ENCODE measurements around the gene RANBP3L.

Gene RANBP3L

DNA sequence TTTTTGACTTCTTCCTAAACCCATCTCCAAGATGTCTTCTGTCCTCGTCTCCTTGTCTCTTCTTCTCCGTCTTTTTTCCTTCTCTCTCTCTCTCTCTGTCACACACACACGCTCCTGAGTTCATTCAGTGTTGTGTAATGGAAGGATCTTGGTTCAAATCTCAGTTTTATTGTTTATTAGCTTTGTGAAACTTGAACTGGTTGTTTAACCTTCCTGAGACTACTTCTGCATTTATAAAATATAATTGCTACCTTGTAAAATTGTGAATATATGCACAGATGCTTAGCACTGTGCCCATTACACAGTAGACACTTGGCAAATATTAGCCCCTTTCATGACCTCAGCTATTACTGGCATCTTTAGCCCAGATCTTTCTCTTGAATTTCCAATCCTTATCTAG, 57.6 kb downstream of the RANBP3L start:
- DNase-seq, result no peak

DNA sequence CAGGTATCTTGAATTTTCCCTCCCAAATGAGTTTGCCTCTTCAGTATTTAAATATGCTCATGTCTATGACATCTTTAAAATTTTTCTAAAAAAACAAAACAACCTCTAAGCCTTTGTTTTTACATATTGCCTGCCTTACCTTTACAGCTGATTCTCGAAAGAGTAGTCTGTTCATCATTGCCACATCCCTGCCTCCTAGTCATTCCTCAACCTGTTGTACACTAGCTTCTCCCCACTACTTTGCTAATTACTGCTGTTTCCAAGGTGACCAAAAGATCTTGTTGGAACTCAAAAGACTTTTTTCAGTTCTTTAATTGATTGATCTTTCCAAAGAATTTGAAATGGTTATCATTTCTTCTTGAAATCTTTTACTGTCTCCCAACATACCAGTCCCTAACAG, 58.0 kb downstream of the RANBP3L start:
- DNase-seq, result no peak

DNA sequence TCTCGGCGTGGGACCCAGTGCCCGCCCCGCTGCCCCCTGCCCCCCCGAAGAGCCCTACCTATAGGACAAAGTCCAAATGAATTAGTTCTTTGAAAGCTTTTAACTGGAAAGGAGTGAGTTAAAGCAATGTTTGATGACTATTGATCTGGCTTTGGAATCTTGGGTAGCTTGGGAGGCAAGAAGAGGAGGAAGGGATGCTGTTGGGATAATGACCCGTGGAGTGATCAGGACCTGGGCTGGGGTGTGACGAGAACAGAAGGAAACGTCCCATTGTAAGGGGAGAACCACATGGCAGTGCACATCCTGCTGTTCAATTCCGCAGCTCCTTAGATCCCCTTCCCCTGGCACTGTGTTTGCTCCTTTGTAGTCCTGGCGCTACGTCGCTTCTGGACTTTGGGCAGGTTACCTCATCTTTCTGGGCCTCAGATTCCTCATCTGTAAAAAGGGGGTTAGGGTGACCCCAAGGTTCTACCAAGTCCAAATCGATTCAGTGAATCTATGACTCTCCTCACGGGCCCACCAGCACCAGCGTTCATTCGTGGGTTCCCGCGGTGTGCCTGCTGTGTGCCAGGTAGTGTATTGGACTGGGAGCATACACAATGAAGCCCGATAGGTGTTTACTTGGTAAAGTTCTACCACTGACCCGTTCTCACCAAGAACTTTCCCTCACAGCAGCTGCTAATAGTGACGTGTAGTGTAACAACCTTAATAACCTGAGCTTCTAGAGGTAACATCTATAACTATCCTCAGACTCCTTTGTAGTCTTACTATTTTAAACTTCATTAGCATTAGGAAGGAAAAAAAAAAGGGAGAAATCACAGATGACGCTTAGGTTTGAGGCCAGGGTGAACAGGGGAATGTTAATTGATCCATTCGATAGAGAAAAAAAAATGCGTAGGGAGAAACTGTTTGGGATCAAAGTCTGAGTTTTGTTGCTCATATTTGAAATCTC, 58.9 kb downstream of the RANBP3L start:
- DNase-seq, result peak in 9 of 51 donors; percentile 4 to 66 (median 25)

DNA sequence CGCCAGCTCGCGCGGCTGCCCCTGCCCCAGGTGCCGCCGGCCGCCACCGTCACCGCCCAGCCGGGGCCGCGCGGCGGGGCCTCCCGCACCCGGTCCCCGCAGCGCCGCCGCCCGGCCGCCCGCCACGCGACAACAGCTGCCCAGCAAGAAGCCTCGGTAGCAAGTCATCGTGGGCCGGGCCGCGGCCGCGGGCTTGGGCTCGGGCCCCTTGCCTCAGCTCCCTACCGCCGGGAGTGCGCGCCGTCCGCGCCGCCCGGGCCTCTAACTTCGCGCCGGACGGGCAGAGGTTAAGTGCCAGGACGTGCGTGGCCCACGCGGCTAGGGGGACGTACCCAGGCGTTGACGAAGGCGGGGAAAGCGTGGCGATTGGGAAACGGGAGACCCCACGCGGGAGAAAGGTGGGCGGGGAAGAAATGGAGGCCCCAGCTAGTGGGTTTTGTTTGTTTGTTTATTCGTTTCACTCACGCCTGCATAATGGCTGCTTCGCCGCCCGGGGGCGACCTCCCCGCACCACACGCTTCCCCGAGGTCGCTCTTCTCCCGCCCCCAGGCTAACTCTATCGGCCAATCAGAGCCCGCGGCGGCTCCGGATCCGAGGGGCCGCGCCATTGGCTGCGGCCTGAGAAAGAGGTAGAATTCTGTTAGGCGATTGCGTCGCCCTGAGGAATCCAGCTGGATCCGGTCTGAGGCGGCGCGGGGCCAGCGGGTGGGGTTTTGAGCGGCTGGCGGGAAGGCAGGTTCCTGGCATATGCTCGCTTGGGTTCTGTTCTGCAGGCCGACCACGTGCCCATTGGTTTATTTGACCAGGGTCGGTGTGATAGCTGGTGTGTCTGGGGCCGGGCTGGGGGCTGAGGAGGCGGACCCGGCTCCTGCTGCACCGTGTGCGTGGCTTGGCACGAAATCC, 59.8 kb downstream of the RANBP3L start, which contains the start of gene NADK2:
NADK2 (minus strand) TSS at position 295 of the 903 bp plus-strand sequence; CDS start at position 168, 127 bp downstream.
- DNase-seq, result peak; percentile 83 to 100 (median 98)

DNA sequence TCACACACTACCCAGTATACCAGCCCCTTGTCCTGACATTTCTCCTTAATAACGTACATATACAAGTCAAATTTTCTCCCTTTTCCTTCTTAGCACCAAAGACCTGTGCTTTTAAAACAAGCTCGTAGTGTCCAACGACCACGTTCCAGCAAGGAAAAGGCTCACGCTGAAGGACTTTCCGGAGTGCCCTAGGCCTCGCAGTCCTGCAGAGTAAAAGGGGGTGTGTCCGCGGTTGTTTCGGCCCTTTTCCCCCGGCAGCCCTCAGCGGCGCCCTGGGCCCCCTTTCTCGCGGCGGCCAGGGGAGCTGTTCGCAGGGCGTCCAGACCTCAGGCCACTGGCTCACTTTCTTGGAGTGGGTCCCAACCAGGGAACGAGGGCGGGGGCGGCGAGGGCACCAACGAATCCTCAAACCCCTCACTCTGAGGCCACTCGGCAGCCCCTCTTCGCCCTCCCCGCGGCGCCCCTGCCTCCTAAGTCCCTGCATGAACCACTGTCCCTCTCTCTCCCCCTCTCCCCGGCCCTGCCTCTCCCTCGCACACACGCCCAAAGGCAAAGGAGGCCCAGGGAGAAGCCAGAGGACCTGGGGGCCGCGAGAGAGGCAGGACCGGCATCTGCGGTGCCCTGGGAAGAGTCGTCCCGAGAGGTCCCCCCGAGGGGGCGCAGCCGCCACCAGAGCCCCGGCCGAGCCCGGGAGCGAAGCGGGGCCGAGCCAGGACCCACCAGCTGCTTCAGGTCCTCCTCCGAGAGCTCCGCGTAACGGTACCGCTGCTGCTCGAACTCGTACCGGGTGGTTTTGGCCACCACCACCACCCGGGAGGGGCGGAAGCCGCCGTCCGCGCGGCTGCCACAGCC, 60.7 kb downstream of the RANBP3L start:
- DNase-seq, result peak in 47 of 51 donors; percentile 14 to 84 (median 64)

DNA sequence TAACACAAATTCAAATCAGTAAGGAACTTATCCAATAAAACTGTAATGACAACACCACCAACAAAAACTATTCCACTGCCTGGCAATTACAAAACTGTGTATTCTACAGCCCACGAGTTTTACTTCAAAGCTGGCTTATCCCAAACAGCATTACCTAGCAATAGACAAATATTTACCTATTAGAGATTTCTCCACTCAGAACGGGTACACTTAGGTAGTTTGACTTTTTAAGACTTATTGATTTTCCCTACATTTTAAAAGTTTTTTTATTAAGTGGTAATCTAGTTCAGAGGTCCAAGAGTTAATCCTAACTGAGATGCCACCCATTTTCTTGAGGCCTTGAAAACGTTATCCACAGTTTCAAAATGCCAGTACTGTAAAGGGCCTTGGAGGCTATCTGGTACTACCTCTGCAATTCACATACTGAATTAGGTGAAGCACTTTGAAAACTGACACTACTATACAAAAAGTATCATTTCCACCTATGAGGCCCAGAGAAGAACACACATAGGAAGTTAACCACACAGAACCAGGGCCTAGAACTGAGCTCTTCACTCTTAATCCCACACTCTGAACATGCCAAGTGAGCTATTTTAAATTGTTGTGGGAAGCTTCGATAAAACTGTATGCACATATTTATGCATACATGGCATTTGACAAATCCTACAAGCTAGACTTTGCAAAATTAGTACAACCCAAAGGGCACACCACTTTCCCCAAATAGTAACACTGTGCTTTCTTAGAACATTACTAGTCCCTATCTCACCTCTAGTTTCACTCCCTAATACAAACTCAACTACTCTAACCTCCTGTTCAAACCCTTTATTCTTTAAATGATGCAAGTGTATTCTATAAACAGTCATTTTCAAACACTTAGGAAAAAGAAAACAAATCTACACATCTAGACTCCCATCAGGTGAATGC, 62.1 kb downstream of the RANBP3L start:
- peak in 1 of 51 donors; percentile 51 for DNase-seq

DNA sequence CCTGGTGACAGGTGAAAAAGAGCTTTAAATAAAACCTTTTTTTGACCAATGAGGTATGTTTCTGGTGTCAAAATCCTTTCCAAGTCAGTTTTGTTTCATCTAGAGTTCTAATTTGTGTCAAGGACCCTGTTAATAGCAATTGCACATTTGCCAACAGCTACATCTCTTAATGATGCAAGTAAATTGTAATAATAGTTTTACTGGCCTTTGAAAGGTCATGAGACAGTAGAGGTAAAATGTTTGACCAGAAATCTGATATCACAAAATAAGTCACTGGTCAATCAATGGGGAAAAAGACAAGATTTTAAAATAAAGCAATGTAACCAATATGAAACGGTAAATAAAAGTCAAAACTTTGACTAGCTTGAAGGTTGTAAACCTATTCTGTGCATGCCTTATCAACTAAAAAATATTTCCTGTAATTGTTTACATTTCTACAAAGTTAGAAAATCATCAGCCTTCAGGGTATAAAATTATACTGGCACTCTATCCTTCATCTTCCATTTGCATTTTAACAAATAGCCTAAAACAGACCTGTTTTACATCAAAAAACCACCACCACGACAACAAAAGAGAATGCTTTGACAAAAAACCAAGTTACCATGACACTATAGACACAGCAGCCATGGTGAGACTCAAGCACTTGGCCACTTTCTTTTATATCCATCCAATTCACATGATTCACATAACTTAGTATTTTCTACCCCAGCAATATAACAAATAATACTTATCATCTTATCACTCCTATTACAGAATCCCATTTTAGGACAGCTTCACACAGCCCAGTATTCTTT, 63.0 kb downstream of the RANBP3L start:
- DNase-seq, result peak in 2 of 51 donors; percentile 1 to 19

DNA sequence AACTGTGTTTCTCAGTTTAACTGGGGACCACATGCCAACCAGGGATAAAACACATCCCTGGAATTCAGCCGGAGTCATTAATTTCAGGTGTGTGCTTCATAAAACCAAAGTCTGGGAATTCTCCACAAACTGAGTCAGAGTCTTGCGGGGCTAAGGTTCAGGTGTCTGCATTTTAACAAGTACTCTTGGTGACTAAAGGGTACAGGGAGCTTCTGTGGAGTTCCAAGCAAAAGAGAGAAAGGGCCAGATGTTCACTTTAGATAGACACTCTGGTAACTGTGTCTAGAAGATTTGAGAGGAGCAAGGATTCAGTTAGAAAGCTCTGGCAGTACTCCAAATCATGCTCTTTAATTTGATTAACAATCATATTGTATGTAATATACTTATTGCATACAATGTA, 64.0 kb downstream of the RANBP3L start:
- no peak for DNase-seq

DNA sequence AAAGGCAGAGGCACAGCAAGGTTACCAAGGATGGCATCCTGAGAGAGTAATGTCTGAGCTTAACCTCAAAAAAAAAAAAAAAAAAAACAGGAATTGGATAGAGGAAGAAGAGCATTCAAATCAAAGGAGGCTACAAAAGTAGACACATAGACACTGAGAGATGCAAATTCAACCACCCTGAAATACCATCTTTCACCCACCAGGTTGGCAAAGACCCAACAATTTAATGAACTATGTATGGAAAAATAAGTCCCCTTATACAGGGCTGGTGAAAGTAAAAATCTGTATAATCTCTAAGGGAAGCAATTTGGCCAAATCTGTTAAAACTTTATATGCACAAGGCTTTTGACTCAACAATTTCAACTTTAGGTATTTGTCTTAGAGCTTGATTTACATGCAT, 64.9 kb downstream of the RANBP3L start:
- no peak for DNase-seq

DNA sequence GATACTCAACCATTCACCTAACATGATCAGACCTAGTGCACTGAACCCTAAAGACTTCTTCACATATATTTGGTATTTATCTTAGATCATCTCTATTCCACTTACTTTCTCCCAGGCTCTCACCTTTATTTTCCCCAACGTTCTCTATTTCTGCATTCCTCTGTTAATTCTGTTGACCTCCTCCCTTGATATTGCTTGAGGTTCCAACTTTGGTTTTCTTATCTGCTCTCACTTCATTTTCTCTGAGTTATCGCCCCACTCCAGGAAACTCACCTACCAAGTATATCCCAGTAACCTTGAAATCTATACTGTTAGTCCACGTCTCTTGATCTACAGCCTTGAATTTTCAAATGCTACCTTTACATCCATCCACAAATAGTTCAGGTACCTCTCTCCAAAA, 69.2 kb downstream of the RANBP3L start:
- DNase-seq, result no peak

DNA sequence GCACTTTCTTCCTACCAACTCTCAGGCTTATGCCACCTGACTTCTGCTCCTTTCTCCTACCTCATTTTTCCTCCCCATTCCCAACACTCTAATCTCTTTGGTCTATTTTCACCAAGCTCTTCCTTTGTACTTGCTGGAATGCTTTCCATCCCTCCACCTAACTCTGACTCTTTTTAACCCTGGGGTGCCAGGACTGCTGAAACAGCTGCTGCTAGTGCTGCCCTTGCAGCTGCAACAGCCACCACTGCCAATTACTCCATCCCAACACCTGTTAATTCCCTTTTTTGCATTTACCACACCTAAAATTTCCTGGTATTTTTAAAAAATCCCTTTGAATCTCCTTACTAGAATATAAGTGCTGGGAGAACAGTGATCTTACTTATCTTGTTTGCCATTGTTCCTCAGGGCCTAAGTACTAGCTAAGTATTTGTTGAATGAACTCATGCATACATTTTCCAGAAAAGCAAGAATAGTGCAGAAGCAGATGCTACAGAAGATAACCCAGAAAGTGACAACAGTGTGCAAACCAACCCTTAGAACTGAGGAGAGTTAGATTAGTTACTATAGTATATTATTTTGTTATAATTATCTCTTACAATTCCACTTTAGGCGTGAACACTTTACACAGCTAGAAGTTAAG, 71.4 kb downstream of the RANBP3L start:
- DNase-seq, result no peak

DNA sequence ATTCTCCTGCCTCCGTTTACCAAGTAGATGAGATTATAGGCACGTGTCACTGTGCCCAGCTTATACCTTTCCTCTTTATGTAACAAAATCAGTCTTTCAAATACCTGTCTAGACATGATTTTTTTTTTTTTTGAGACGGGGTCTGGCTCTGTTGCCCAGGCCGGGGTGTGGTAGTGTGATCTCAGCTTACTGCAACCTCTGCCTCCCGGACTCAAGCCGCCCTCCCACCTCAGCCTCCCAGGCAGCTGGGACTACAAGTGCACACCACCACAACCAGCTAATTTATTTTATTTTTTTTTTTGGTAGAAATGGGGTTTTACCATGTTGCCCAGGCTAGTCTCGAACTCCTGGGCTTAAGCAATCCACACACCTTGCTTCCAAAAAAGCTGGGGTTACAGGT, 73.2 kb downstream of the RANBP3L start:
- DNase-seq, result no peak

DNA sequence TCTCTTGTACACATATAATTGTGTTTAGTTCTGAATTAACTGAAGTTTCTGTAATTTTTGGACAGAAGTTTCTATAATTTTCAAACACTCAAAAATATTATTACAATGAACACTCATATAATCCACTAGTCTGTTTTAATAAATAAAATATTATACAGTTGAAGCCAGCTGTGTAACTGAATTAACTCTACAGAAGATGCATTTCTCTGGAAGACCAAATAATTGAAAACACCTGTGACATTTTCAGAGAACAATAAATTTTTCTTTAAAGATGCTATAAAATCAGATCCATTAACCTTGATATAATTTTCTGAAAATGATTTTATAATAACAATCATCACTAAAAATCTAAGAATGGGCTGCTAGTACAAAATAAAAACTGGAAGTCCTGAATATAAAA, 74.7 kb downstream of the RANBP3L start:
- no peak for DNase-seq

DNA sequence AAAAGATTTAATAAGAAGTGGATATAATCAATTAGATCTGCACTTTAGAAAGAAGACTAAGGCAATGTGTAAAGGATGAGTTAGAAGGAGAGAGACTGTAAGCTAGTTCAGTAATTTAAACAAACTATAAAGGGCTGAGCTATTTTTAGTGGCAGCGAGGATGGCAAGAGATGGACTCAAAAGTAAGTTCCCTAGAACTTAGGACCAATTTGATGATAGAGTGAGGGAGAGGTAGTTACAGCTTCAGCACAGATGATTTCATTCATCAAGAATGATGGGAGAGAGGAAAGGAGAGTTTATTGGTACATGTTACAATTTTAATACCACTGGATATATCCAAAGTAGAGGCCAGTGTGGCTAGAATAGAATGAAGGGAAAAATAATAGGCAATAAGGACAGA, 79.1 kb downstream of the RANBP3L start:
- no peak for DNase-seq

DNA sequence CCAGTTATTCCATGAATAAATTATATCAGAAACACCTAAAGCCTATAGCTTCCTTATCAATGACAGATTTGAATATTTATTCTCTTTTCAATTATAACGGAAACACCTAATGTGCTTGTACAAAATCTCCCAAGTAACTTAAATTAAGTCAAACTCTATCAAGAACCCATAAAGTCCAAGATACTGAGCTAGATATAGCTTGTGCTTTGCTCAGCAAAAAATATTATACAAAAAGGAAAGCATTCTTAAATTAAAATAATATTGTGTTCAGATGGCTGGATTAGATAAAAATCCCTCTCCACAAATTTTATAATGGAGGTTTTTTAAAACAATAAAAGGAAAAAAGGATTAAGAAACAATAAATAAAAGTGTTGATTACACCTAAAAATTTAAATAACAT, 83.7 kb downstream of the RANBP3L start:
- no peak for DNase-seq

DNA sequence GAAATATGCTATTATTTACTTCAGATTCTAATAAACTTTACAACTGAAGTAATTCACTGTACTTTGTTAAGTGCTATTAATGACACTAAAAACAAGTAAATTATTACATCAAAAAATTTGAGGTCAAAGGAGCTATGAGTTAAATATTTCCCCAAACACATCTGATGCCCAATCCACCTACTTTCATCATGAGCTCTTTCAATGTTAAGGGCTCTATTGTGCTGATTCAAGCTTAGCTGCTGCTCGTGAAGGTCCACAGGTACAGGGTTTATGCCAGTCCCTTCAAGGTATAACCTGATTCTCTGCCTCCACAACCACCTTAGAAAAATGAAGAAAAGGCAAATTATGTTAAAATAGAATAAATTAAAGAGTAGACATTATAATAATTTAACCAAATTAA, 84.1 kb downstream of the RANBP3L start:
- no peak for DNase-seq

DNA sequence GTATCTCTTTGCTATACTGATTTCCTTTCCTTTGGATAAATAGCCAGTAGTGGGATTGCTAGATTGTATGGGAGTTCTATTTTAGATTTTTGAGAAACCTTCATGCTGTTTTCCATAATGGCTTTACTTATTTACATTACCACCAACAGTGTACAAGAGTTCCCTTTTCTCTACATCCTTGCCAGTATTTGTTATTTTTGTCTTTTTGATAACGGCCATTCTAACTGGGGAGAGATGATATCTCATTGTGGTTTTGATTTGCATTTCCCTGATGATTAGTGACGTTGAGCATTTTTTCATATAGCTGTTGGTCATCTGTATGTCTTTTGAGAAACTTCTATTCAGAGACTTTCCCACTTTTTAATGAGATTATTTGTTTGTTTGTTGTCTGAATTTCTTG, 85.8 kb downstream of the RANBP3L start:
- no peak for DNase-seq

DNA sequence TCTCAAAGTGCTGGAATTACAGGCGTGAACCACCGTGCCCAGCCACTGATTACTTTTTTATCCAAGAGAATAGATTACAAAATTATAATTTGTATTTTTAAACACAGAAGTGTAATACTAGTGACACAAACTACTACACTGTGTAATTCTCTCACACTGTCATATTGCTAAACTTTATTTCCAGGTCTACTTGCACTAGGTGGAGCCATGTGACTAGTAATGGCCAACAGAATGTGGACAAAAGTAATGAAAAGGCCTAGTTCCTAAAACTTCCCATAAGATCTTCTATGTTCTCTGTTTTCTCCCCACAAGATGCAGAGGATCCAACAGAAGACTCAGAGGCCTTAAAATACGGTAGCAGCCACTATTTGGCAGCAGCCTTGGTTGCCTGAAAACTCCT, 87.3 kb downstream of the RANBP3L start:
- DNase-seq, result no peak

DNA sequence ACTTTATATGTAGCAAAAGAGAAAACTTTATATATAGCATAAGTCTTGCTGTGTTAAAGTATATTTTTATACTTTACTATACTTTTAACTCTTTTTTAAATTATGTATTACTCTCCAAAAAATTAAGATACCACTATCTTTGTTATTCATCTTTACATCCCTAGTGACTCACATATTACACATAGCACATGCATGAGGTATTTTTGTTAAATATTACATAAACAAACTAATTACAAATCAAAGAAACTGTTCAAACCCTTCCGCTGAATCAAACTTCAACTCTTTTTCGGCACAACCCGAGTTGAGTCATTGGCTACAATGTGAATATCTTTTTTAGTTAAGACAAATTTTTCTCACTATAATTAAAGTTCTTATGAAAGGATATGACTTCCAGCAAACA, 92.0 kb downstream of the RANBP3L start:
- no peak for DNase-seq

Data from hypothalamus (tissue), 51 donors.